Gastroesophageal sphincter (tissue), 3 donors: ENCODE data around the gene STIM2.

Experiments used
- CTCF ChIP-seq, 4 experiments: fragments of 200-600 bp in 2 of 4; fragments of 450-650 bp in 2 of 4; sonication (generic) in 1 of 4; IDR thresholded peaks; one replicate each; pipeline ENCODE4 v1.5.1; 2017 to 2019; ENCODE audit warnings: antibody characterized with exemption in 4 of 4, mild to moderate bottlenecking in 2 of 4, moderate library complexity in 2 of 4
- POLR2A ChIP-seq, 2 donors: fragments of 450-650 bp; IDR thresholded peaks; one replicate each; pipeline ENCODE4 v1.6.1; 2017; ENCODE audit warnings: antibody characterized with exemption in 2 of 2, mild to moderate bottlenecking in 2 of 2, moderate library complexity in 1 of 2

GRCh38 chr4:26891867-26892266 is 31.2 kb downstream of the STIM2 start:
- no peak for TF ChIP-seq POLR2A (IDR thresholded peaks at IDR 0.05)
- no peak for TF ChIP-seq CTCF (IDR thresholded peaks at IDR 0.05)
